ENCODE results near the gene SLC50A1. TPM values are rescaled to one million over a fixed set of nuclear protein-coding genes. Genes with fewer than 3 reads are reported as not detected.
A peak's percentile ranks its signal among the peaks of the same experiment; 100 is the strongest.

The SLC50A1 gene
- total RNA-seq, 1 experiment from 2014 or later: 24.9 TPM

GRCh38 chr1:155116113-155116764 is 19.4 kb upstream of the SLC50A1 start:
- Histone ChIP-seq H3K9ac (ENCODE audit: extremely low read depth, insufficient read length, low read length) (no peak overlapping the region), H2BK15ac (ENCODE audit: low read depth, low read length) (no peak overlapping the region; the same call in 1 of the 2 replicates), H2BK120ac (ENCODE audit: low read depth, low read length, poor library complexity, severe bottlenecking) (no peak overlapping the region), H3K56ac (ENCODE audit: insufficient read length, low read depth, low read length) (no peak overlapping the region), H3K9me3 (ENCODE audit: control insufficient read depth, low read depth, low read length) (no peaks in the 10 kb centered on the region), H3K23me2 (ENCODE audit: insufficient read length, low read depth, low read length, poor library complexity, severe bottlenecking) (no peaks in the 10 kb centered on the region), H2BK20ac (ENCODE audit: low read depth, low read length, poor library complexity, severe bottlenecking) (no peak overlapping the region), H4K91ac (ENCODE audit: insufficient read length, low read depth, low read length) (no peak overlapping the region), H3K14ac (ENCODE audit: insufficient read depth, low read length) (no peak overlapping the region), H3K18ac (ENCODE audit: insufficient read length, low read depth, low read length) (no peak overlapping the region), H2BK5ac (ENCODE audit: insufficient read length, low read length) (no peak overlapping the region), H2BK12ac (ENCODE audit: insufficient read length, low read depth, low read length) (no peak overlapping the region), H3T11ph (ENCODE audit: low read length) (no peak overlapping the region), H2AK5ac (ENCODE audit: insufficient read length, low read length) (no peak overlapping the region), H4K5ac (ENCODE audit: insufficient read length, low read depth, low read length) (no peak overlapping the region), H3K4ac (ENCODE audit: low read depth, low read length) (no peak overlapping the region), H3K23ac (ENCODE audit: insufficient read length, low read depth, low read length) (no peak overlapping the region), H4K8ac (replicated peaks; ENCODE audit: insufficient read length, low read depth, low read length) (no peak overlapping the region), H3K79me2 (ENCODE audit: insufficient read depth, low read length) (no peaks in the 10 kb centered on the region), H4K20me1 (ENCODE audit: control insufficient read depth, insufficient read depth, insufficient read length) (no peaks in the 10 kb centered on the region), H3K27ac (ENCODE audit: insufficient read length, low read depth, low read length) (no peak overlapping the region), H3K27me3 (ENCODE audit: insufficient read depth, low read length) (no peaks in the 10 kb centered on the region; the same call in 1 of the 2 replicates), H3K4me1 (ENCODE audit: insufficient read depth, low read length) (no peaks in the 10 kb centered on the region), H2AFZ (ENCODE audit: low read length) (no peak overlapping the region), H3K79me1 (ENCODE audit: insufficient read depth, low read depth, low read length, poor library complexity, severe bottlenecking) (no peaks in the 10 kb centered on the region), H3K4me2 (ENCODE audit: insufficient read depth, insufficient read length, low read length) (no peak overlapping the region)
- peak overlapping the region in 1 of 3 experiments; percentile 38; a peak in 1 of 7 replicates for H3K27ac Mint-ChIP-seq
- no peak for DNase-seq
- no peaks in the 10 kb centered on the region for H3K36me3 Mint-ChIP-seq (ENCODE audit: insufficient read depth in 1 of 3, low read depth in 3 of 3)
- no peak overlapping the region for H3K4me3 Mint-ChIP-seq
- H3K9me3 Mint-ChIP-seq: no peaks in the 10 kb centered on the region
- TF ChIP-seq, protein P1, sequence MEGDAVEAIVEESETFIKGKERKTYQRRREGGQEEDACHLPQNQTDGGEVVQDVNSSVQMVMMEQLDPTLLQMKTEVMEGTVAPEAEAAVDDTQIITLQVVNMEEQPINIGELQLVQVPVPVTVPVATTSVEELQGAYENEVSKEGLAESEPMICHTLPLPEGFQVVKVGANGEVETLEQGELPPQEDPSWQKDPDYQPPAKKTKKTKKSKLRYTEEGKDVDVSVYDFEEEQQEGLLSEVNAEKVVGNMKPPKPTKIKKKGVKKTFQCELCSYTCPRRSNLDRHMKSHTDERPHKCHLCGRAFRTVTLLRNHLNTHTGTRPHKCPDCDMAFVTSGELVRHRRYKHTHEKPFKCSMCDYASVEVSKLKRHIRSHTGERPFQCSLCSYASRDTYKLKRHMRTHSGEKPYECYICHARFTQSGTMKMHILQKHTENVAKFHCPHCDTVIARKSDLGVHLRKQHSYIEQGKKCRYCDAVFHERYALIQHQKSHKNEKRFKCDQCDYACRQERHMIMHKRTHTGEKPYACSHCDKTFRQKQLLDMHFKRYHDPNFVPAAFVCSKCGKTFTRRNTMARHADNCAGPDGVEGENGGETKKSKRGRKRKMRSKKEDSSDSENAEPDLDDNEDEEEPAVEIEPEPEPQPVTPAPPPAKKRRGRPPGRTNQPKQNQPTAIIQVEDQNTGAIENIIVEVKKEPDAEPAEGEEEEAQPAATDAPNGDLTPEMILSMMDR (conservative IDR thresholded peaks at IDR 0.05): no peak
- H3K4me1 Mint-ChIP-seq: peaks cover 2 to 6% of the 10 kb centered on the region in 2 experiments; a peak in 2 of 4 replicates
- no CpG with 5 or more reads among the region's 5 CpGs for WGBS (ENCODE audit: extremely low coverage, insufficient read length, low lambda C conversion rate)
- peaks cover 50% of the 10 kb centered on the region for H3K27me3 Mint-ChIP-seq (ENCODE audit: low read depth)
